ENCODE results near the gene SEC14L2. TPM values are rescaled to one million over a fixed set of nuclear protein-coding genes. Genes with fewer than 3 reads are reported as not detected.
"Not testable (repeated sequence)": the region's sequence is repeated elsewhere in the genome, so short reads cannot be mapped to it uniquely, and the experiment has no call there.

The SEC14L2 gene
- total and polyA plus RNA-seq, 2 of the 8 experiments (the other 6 are each of a cell fraction or from before 2014, with no cell fraction given): 2.8 to 3.2 TPM

GRCh38 chr22:30401024-30401423, 4.2 kb downstream of the SEC14L2 start:
- DNase-seq (ENCODE audit: low read depth in 1 of 2, low spot score in 2 of 2); H3K79me2 ChIP-seq (ENCODE audit: control insufficient read depth in 1 of 2, insufficient read depth in 2 of 2, low read length in 2 of 2); H4K5ac ChIP-seq (ENCODE audit: insufficient read length, low read depth, low read length); H3K56ac ChIP-seq (replicated peaks; ENCODE audit: insufficient read length, low read depth, low read length); H3K23me2 ChIP-seq (ENCODE audit: low read depth, low read length); H3K23ac ChIP-seq (ENCODE audit: insufficient read length); H3K4me2 ChIP-seq (ENCODE audit: insufficient read depth in 1 of 2, low read depth in 2 of 2, low read length in 2 of 2); H2BK20ac ChIP-seq (ENCODE audit: low read length); H2AK5ac ChIP-seq (ENCODE audit: low read depth, low read length); H3K9me3 ChIP-seq (ENCODE audit: insufficient read depth in 2 of 2, low read depth in 1 of 2, low read length in 1 of 2); H3K4ac ChIP-seq (replicated peaks; ENCODE audit: insufficient read length, low read depth, low read length); H4K8ac ChIP-seq (ENCODE audit: extremely low read depth, insufficient read depth, low read length); H2AFZ ChIP-seq (ENCODE audit: low read length); FAIRE-seq; H2BK15ac ChIP-seq (ENCODE audit: low read length); H2BK120ac ChIP-seq (replicated peaks; ENCODE audit: low read depth, low read length); H3K4me3 ChIP-seq (ENCODE audit: extremely low read depth in 1 of 4, insufficient read depth in 2 of 4, low read depth in 3 of 4, low read length in 4 of 4); H3K9ac ChIP-seq (replicated peaks in 1 of 4; ENCODE audit: extremely low read depth in 1 of 4, low read depth in 3 of 4, low read length in 3 of 4); H3K36me3 ChIP-seq (ENCODE audit: control insufficient read depth in 2 of 4, insufficient read depth in 4 of 4, low read length in 3 of 4); H4K20me1 ChIP-seq (replicated peaks in 1 of 2; ENCODE audit: control insufficient read depth in 1 of 2, insufficient read depth in 2 of 2, low read length in 2 of 2); H3K79me1 ChIP-seq (ENCODE audit: low read depth, low read length); POLR2A ChIA-PET (ENCODE audit: partially characterized antibody); H4K91ac ChIP-seq (replicated peaks; ENCODE audit: insufficient read length, low read length); H3K14ac ChIP-seq (ENCODE audit: insufficient read length); H2BK5ac ChIP-seq (ENCODE audit: low read depth, low read length); H3K18ac ChIP-seq (ENCODE audit: extremely low read depth, low read length); H2BK12ac ChIP-seq (ENCODE audit: low read depth, low read length); H3K27ac ChIP-seq (ENCODE audit: low read depth, low read length): not testable (repeated sequence)
- Histone ChIP-seq H3K27me3 (replicated peaks in 1 of 4; ENCODE audit: control insufficient read depth in 3 of 4, extremely low read depth in 1 of 4, insufficient read depth in 3 of 4, low read length in 3 of 4) (peaks cover 0 to 16% (median 8%) of the 10 kb centered on the region in 4 experiments; a peak in 5 of 7 replicates), H3K4me1 (replicated peaks in 1 of 4; ENCODE audit: control insufficient read depth in 3 of 4, insufficient read depth in 4 of 4, low read length in 3 of 4) (peaks cover 7 to 16% (median 10%) of the 10 kb centered on the region in 4 experiments)
- WGBS, 2 experiments (ENCODE audit: extremely low coverage in 1 of 2, insufficient coverage in 1 of 2, insufficient read length in 1 of 2, insufficient replicate concordance in 2 of 2, low coverage in 1 of 2, low lambda C conversion rate in 2 of 2, missing lambda C conversion rate in 1 of 2): 90% methylated on average over 3 of the region's 3 CpGs; no CpG with 5 or more reads in 1 of the 2 experiments
- CTCF ChIA-PET (ENCODE audit: partially characterized antibody): interaction anchor here (1.2 to 2.8 kb wide), 4 partner anchors 8 to 113 kb away, joined by 4 to 15 read pairs (median 6); no protein-coding TSS in a partner anchor
